GM11168 (cell line): ENCODE results near the gene CXorf49B.

Experiments used
- in situ Hi-C: fragments of 300-500 bp; cut with MboI; formaldehyde crosslinking; loops from one replicate; pipeline ENCODE4 v1.12.0; 2022; ENCODE audit warnings: low sequenced_read_pairs; ENCODE audit not compliant: unreplicated experiment

The CXorf49B gene

GRCh38 chrX:71815121-71815905 is 52.2 kb downstream of the CXorf49B start:
- in situ Hi-C loops, result no loop called here

GRCh38 chrX:71815906-71816156 is 52.7 kb downstream of the CXorf49B start:
- in situ Hi-C loops, result no loop called here
